Activated CD4-positive, alpha-beta T cell treated with anti-CD3 and anti-CD28 coated beads, Interleukin-2, amount 10 ng/mL, durations not matched to agents 7 days and 5 days (primary cell): ENCODE data around the gene SCAND1. TPM values are rescaled to one million over a fixed set of nuclear protein-coding genes. Genes with fewer than 3 reads are reported as not detected.
"Not testable (repeated sequence)": the region's sequence is repeated elsewhere in the genome, so short reads cannot be mapped to it uniquely, and the experiment has no call there.

ENCODE experiments used
- CTCF ChIA-PET: fragments of 350-600 bp; sonication (Branson Sonifier 250); formaldehyde crosslinking; loops from one replicate; lab custom pipeline; 2021; ENCODE audit warnings: antibody characterized with exemption; lab: Charles Lee
- POLR2A ChIA-PET: fragments of 350-600 bp; sonication (Branson Sonifier 250); formaldehyde crosslinking; loops from one replicate; lab custom pipeline; 2021; ENCODE audit warnings: antibody characterized with exemption; lab: Charles Lee
- DNase-seq: peaks from one replicate; pipeline ENCODE4 v3.0.0-alpha.2; 2020
- H3K27ac Mint-ChIP-seq: one replicate; pipeline ENCODE4 v1.8.0; 2021; ENCODE audit warnings: mild to moderate bottlenecking, moderate library complexity, mixed read lengths
- H3K27me3 Mint-ChIP-seq: one replicate; pipeline ENCODE4 v1.8.0; 2021; ENCODE audit warnings: mixed read lengths
- H3K36me3 Mint-ChIP-seq: one replicate; pipeline ENCODE4 v1.8.0; 2021; ENCODE audit warnings: low read depth, mixed read lengths
- H3K4me1 Mint-ChIP-seq: one replicate; pipeline ENCODE4 v1.8.0; 2021; ENCODE audit warnings: mixed read lengths
- H3K4me3 Mint-ChIP-seq: one replicate; pipeline ENCODE4 v1.8.0; 2021; ENCODE audit warnings: mild to moderate bottlenecking, moderate library complexity, mixed read lengths
- H3K9me3 Mint-ChIP-seq: one replicate; pipeline ENCODE4 v1.8.0; 2021; ENCODE audit warnings: mixed read lengths
- total RNA-seq, 2 experiments: library from RNA; stranded (reverse); gene quantifications; one replicate each; pipeline ENCODE4 v1.2.3, GENCODE V29; 2021

Gene SCAND1
- total RNA-seq, 2 experiments from 2014 or later: 48.6 to 63.6 TPM

- Mint-ChIP-seq H3K4me1 (peaks cover 22% of the 10 kb centered on the region), H3K36me3 (peaks cover 16% of the 10 kb centered on the region), H3K27ac (peak overlapping the region; percentile 99), H3K4me3 (peak overlapping the region; percentile 96), H3K27me3 (no peaks in the 10 kb centered on the region), H3K9me3 (no peaks in the 10 kb centered on the region)
- DNase-seq: peak; percentile 82
- ChIA-PET POLR2A (interaction anchor here (0.5 to 2.2 kb wide), 13 partner anchors 19 to 806 kb away, joined by 3 to 12 read pairs (median 4); partner anchors contain the start of genes EDEM2, PHF20, RBM39 and SPAG4), CTCF (interaction anchor here (0.6 to 3.6 kb wide), 63 partner anchors 10 to 1126 kb away, joined by 3 to 54 read pairs (median 4); partner anchors contain the start of genes CEP250, CNBD2, ERGIC3 and MMP24OS)
Measured at GRCh38 chr20:35953387-35954199, 709 bp downstream of the SCAND1 start.

DNA sequence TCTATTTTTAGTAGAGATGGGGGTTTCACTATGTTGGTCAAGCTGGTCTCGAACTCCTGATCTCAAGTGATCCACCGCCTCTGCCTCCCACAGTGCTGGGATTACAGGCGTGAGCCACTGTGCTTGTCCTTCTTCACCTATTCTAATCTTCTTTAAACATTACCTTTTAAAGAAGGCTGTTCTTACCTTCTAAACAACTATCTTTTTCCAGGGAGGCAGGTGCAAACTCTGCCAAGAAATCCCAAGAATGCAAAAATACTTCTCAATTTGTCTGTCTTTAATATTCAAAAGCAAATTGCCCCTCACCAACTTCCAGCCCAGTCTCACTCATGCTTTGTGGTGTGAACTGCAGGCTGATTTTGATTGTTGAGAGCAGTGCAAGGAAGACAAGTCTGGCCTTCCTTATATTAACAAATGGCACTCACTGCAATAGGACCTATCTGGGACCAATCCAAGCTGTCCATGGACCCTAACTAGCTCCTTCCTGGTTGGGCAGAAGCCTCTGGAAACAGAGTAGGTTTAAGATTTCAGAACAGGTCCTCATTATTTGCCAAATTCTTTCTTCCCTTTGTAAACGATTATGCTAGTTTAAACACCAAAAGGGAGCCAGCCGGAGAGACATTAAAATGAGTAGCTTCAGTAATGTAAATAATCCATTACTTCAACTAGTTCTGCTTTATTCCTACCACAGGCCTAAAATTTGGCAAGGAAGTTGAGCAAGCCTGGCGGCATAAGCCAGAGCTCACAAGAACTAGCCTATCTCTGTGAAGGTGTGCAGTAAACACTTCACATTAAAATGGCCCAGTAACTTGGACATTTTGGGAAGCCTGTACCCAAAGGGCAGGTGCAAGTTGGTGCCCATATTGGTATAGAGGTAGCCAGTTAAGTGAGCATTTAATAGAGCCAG lies 1.6 kb downstream of the SCAND1 start:
- CTCF ChIA-PET: interaction anchor here (0.6 to 3.6 kb wide), 15 partner anchors 9 to 468 kb away, joined by 3 to 54 read pairs (median 9); partner anchors contain the start of genes NFS1, RBM39 and ROMO1
- Mint-ChIP-seq H3K27me3 (no peaks in the 10 kb centered on the region), H3K36me3 (peaks cover 21% of the 10 kb centered on the region), H3K27ac (peak overlapping the region; percentile 99), H3K4me1 (peaks cover 22% of the 10 kb centered on the region), H3K4me3 (peak overlapping the region; percentile 96), H3K9me3 (no peaks in the 10 kb centered on the region)
- POLR2A ChIA-PET: interaction anchor here (0.7 to 2.2 kb wide), 4 partner anchors 19 to 337 kb away, joined by 3 to 12 read pairs (median 6); partner anchors contain the start of genes RBM39 and SPAG4
- peak; percentile 15 for DNase-seq

DNA sequence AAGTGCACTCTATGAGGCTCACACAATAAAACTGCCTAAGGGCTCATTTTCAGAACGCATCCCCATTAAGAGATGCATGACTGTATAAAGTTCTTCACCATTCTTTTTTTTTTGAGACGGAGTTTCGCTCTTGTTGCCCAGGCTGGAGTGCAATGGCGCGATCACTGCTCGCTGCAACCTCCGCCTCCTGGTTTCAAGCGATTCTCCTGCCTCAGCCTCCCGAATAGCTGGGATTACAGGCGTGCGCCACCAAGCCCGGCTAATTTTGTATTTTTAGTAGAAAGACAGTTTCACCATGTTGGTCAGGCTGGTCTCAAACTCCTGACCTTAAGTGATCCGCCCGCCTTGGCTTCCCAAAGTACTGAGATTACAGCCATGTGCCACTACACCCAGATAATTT lies 2.2 kb downstream of the SCAND1 start:
- DNase-seq, POLR2A ChIA-PET, H3K9me3 Mint-ChIP-seq, H3K27me3 Mint-ChIP-seq: not testable (repeated sequence)
- peaks cover 27% of the 10 kb centered on the region for H3K36me3 Mint-ChIP-seq
- H3K4me3 Mint-ChIP-seq: peak overlapping the region; percentile 96
- H3K4me1 Mint-ChIP-seq: peaks cover 28% of the 10 kb centered on the region
- peak overlapping the region; percentile 99 for H3K27ac Mint-ChIP-seq
- CTCF ChIA-PET: interaction anchor here (2.7 to 3.3 kb wide), 2 partner anchors 13 to 18 kb away, joined by 9 to 11 read pairs; no protein-coding TSS in a partner anchor

DNA sequence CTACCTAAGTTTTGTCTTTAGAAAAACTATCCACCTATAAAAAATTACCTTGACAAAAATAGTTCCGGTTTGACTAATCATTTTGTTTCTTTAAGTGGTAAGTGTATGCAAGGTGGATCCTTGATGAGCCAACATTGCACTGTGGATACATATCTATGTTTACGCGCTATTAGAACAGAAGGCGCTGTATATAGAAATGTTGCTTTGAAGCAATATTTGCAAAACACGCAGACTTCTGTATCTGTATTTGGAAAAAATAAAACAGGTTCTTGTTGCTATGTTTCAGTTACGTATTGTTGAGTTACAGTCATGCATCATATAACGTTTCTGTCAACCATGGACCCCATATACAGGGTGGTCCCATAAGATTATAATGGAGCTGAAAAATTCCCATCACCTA lies 4.2 kb downstream of the SCAND1 start:
- POLR2A ChIA-PET: no interaction called here
- no peak overlapping the region for H3K27ac Mint-ChIP-seq
- H3K4me3 Mint-ChIP-seq: no peak overlapping the region

GRCh38 chr20:35947907-35948306 lies 6.4 kb downstream of the SCAND1 start:
- Mint-ChIP-seq H3K27ac (no peak overlapping the region), H3K36me3 (peaks cover 26% of the 10 kb centered on the region), H3K27me3 (no peaks in the 10 kb centered on the region), H3K9me3 (no peaks in the 10 kb centered on the region), H3K4me3 (no peak overlapping the region), H3K4me1 (peaks cover 22% of the 10 kb centered on the region)
- ChIA-PET CTCF (interaction anchor here (0.5 kb wide), 1 partner anchor 272 kb away, joined by 4 read pairs; no protein-coding TSS in a partner anchor), POLR2A (no interaction called here)
- no peak for DNase-seq

More for the DNA sequence above, 4.2 kb downstream of the SCAND1 start:
- H3K27me3 Mint-ChIP-seq: no peaks in the 10 kb centered on the region
- CTCF ChIA-PET: no interaction called here
- H3K36me3 Mint-ChIP-seq: peaks cover 29% of the 10 kb centered on the region
- peaks cover 23% of the 10 kb centered on the region for H3K4me1 Mint-ChIP-seq
- DNase-seq: no peak
- no peaks in the 10 kb centered on the region for H3K9me3 Mint-ChIP-seq

GRCh38 chr20:35947489-35947888 lies 6.8 kb downstream of the SCAND1 start:
- H3K27ac Mint-ChIP-seq: no peak overlapping the region
- POLR2A ChIA-PET: no interaction called here
- H3K4me1 Mint-ChIP-seq: peaks cover 18% of the 10 kb centered on the region
- CTCF ChIA-PET: interaction anchor here (0.5 to 7.2 kb wide), 2 partner anchors 7 to 272 kb away, joined by 4 to 54 read pairs; partner anchors contain the start of gene SCAND1
- H3K4me3 Mint-ChIP-seq: no peak overlapping the region
- no peaks in the 10 kb centered on the region for H3K27me3 Mint-ChIP-seq
- H3K9me3 Mint-ChIP-seq: no peaks in the 10 kb centered on the region
- peaks cover 22% of the 10 kb centered on the region for H3K36me3 Mint-ChIP-seq
- peak; percentile 41 for DNase-seq

- Mint-ChIP-seq H3K4me3 (no peak overlapping the region), H3K27me3 (no peaks in the 10 kb centered on the region), H3K27ac (no peak overlapping the region), H3K4me1 (peaks cover under 1% of the 10 kb centered on the region), H3K9me3 (no peaks in the 10 kb centered on the region), H3K36me3 (peaks cover 21% of the 10 kb centered on the region)
- DNase-seq: no peak
- POLR2A ChIA-PET: no interaction called here
- CTCF ChIA-PET: interaction anchor here (0.7 to 7.2 kb wide), 3 partner anchors 12 to 200 kb away, joined by 3 to 54 read pairs (median 4); partner anchors contain the start of genes RBM39 and SCAND1
Measured at GRCh38 chr20:35942243-35942642, 12.1 kb downstream of the SCAND1 start.

DNA sequence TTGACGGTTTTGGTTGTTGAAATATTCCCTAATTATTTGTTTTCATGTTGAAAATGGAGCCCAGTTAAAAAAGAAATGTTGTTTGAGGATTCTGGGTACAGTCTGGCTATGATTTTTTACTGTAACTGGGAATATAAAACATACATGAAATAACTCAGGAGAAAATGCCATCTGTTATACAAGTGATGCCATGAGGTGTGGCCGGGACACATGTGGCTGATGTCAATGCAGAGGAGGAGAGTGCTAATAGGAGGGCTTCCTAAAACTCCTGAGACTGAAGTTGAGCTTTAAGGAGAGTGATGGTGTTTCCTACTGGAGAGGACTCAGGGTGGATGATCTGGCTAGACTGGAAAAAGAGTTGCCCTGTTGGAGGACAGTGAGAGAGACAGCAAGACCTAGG lies 12.7 kb downstream of the SCAND1 start:
- H3K27ac Mint-ChIP-seq: no peak overlapping the region

GRCh38 chr20:35939264-35939663 lies 15.0 kb downstream of the SCAND1 start:
- Mint-ChIP-seq H3K4me3 (no peak overlapping the region), H3K27me3 (no peaks in the 10 kb centered on the region), H3K4me1 (peaks cover 8% of the 10 kb centered on the region), H3K36me3 (peaks cover 23% of the 10 kb centered on the region), H3K9me3 (no peaks in the 10 kb centered on the region), H3K27ac (no peak overlapping the region)
- POLR2A ChIA-PET: no interaction called here
- DNase-seq: no peak
- CTCF ChIA-PET: interaction anchor here (2.1 kb wide), 1 partner anchor 14 kb away, joined by 11 read pairs; the partner anchor contains the start of gene SCAND1

More for the DNA sequence above, 12.7 kb downstream of the SCAND1 start:
- H3K9me3 Mint-ChIP-seq: no peaks in the 10 kb centered on the region
- H3K4me1 Mint-ChIP-seq: no peaks in the 10 kb centered on the region
- POLR2A ChIA-PET: no interaction called here
- peaks cover 21% of the 10 kb centered on the region for H3K36me3 Mint-ChIP-seq
- no peak for DNase-seq
- H3K27me3 Mint-ChIP-seq: no peaks in the 10 kb centered on the region
- H3K4me3 Mint-ChIP-seq: no peak overlapping the region
- CTCF ChIA-PET: interaction anchor here (7.2 kb wide), 1 partner anchor 13 kb away, joined by 54 read pairs; the partner anchor contains the start of gene SCAND1

DNA sequence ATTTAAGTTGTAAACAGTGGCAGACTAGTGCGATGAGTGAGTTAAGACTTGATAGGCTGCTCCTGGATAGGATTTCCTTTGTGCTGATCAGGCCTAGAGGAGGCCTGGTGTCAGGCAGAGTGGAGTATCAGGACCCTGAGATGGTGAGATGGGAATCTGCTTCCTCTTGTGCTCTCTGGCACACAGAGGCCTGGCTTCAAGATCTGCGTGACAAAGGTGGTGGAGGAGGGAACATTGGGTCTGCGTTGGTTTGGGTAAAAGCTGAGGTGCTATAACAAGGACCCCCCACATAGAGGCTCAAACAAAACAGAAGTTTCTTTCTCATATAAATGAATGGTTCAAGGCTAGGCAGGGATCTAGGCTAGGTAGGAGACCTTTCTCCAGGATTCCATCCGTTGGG lies 20.3 kb downstream of the SCAND1 start:
- Mint-ChIP-seq H3K9me3 (no peaks in the 10 kb centered on the region), H3K36me3 (peaks cover 20% of the 10 kb centered on the region), H3K27me3 (no peaks in the 10 kb centered on the region), H3K4me1 (peaks cover 19% of the 10 kb centered on the region), H3K4me3 (no peak overlapping the region), H3K27ac (no peak overlapping the region)
- CTCF ChIA-PET: interaction anchor here (2.1 kb wide), 1 partner anchor 20 kb away, joined by 9 read pairs; the partner anchor contains the start of gene SCAND1
- DNase-seq: no peak
- POLR2A ChIA-PET: interaction anchor here (0.6 kb wide), 1 partner anchor 19 kb away, joined by 3 read pairs; no protein-coding TSS in a partner anchor

DNA sequence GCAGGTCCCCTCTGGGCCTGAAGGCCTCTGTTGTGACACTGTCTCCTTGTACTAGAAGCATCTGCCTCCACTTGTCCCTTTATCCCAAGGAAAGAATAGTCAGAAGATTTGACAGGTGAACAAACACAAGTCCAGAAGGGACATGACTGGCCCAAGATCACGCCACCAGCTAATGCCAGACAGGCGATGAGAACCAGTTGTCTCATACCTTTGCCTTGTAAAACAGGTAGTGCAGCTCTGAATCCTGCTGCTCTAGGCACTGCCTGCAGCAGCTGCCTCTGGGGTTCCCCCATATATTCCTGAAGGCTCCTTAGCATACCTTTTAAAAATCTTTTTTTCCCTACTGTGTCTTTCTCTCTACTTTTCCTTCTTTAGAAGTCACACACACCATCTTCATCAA lies 25.0 kb downstream of the SCAND1 start:
- DNase-seq: no peak
- Mint-ChIP-seq H3K27ac (no peak overlapping the region), H3K4me3 (no peak overlapping the region), H3K9me3 (no peaks in the 10 kb centered on the region), H3K27me3 (no peaks in the 10 kb centered on the region), H3K4me1 (peaks cover 11% of the 10 kb centered on the region), H3K36me3 (peaks cover 21% of the 10 kb centered on the region)
- CTCF ChIA-PET: interaction anchor here (2.2 kb wide), 1 partner anchor 24 kb away, joined by 9 read pairs; the partner anchor contains the start of gene SCAND1
- POLR2A ChIA-PET: no interaction called here

GRCh38 chr20:35920523-35920922 lies 33.8 kb downstream of the SCAND1 start:
- no peak for DNase-seq
- CTCF ChIA-PET: interaction anchor here (0.7 kb wide), 1 partner anchor 475 kb away, joined by 4 read pairs; no protein-coding TSS in a partner anchor
- H3K27me3 Mint-ChIP-seq: no peaks in the 10 kb centered on the region
- peaks cover 29% of the 10 kb centered on the region for H3K36me3 Mint-ChIP-seq
- no peaks in the 10 kb centered on the region for H3K4me1 Mint-ChIP-seq
- H3K4me3 Mint-ChIP-seq: no peak overlapping the region
- H3K27ac Mint-ChIP-seq: no peak overlapping the region
- H3K9me3 Mint-ChIP-seq: no peaks in the 10 kb centered on the region
- POLR2A ChIA-PET: no interaction called here
